22Rv1 (cell line): ENCODE results near the gene ZNF850.

Experiments
- ZFX ChIP-seq: fragments of 450-650 bp; IDR thresholded peaks from 2 replicates; pipeline ENCODE4 v1.6.1; 2017; ENCODE audit warnings: antibody characterized with exemption, borderline replicate concordance
- TF ChIP-seq, protein P1 (sequence below): fragments of 450-650 bp; IDR thresholded peaks from 2 replicates; pipeline ENCODE4 v1.5.1; 2017; ENCODE audit warnings: mild to moderate bottlenecking

DNA sequence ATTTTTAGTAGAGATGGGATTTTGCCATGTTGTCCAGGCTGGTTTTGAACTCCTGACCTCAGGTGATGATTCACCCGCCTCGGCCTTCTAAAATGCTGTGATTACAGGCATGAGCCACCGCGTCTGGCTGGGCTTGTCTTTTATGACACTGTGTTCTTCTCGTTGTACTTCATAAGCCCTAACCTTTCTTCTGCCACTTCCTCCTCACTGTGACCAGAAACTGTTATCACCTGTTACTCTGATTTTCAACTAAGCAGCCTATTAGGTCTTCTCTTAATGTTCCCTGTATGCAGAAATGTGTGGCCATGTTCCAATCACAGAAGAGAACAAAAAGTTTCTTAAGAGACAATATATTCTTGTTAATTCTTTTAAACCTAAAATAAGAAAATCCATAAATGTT lies 49.2 kb upstream of the ZNF850 start:
- TF ChIP-seq, protein P1, sequence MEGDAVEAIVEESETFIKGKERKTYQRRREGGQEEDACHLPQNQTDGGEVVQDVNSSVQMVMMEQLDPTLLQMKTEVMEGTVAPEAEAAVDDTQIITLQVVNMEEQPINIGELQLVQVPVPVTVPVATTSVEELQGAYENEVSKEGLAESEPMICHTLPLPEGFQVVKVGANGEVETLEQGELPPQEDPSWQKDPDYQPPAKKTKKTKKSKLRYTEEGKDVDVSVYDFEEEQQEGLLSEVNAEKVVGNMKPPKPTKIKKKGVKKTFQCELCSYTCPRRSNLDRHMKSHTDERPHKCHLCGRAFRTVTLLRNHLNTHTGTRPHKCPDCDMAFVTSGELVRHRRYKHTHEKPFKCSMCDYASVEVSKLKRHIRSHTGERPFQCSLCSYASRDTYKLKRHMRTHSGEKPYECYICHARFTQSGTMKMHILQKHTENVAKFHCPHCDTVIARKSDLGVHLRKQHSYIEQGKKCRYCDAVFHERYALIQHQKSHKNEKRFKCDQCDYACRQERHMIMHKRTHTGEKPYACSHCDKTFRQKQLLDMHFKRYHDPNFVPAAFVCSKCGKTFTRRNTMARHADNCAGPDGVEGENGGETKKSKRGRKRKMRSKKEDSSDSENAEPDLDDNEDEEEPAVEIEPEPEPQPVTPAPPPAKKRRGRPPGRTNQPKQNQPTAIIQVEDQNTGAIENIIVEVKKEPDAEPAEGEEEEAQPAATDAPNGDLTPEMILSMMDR, result no peak
- no peak for TF ChIP-seq ZFX
